NB4 (cell line): Measurements from ENCODE around the gene RAP1GAP2.

Source experiments
- CTCF ChIP-seq: IDR thresholded peaks from one replicate; pipeline ENCODE4 v1.5.1; 2012; ENCODE audit warnings: low read depth, low read length
- MAX ChIP-seq: IDR thresholded peaks from 2 replicates; pipeline ENCODE4 v1.6.1; 2011; ENCODE audit warnings: low read depth, low read length
- POLR2A ChIP-seq: IDR thresholded peaks from 2 replicates; pipeline ENCODE4 v1.6.1; 2011; ENCODE audit warnings: mild to moderate bottlenecking; ENCODE audit not compliant: insufficient read length; ENCODE audit errors: extremely low read depth

- TF ChIP-seq CTCF (no peak), POLR2A (no peak), MAX (no peak)
These were observed 176.5 kb downstream of the RAP1GAP2 start for GRCh38 chr17:2972749-2973148.
